GM12875 (cell line): ENCODE results near the gene SEMA3C.

Experiments
- H3K4me3 ChIP-seq: one replicate; pipeline ENCODE4 v1.5.1; 2011; ENCODE audit warnings: low read depth, low read length, control low read depth
- TF ChIP-seq, protein P1 (sequence below): IDR thresholded peaks from 2 replicates; pipeline ENCODE4 v1.5.1; 2011; ENCODE audit warnings: low read depth, mild to moderate bottlenecking, control low read depth, inconsistent platforms, low read length, moderate library complexity, borderline replicate concordance; ENCODE audit not compliant: insufficient read depth

SEMA3C gene

DNA sequence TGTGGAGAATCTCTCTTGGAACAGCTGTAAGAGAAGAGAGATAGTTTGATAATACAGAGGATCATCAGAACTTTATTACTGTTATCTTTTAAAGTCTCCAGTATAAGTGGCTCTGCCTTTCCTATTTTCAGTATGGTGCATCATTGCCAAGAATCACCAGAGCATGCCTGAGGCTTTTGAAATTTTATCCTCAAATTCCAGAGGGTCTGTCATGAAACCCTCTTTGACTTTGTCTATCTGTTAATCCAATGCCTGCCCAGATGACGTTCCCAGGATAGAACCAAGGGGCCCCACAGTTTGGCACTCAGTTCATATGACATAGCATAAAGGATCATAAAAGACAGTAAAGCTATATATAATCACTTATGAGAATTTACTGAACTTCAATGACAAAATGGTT lies 35.3 kb upstream of the SEMA3C start:
- no peak overlapping the region for H3K4me3 ChIP-seq
- TF ChIP-seq, protein P1, sequence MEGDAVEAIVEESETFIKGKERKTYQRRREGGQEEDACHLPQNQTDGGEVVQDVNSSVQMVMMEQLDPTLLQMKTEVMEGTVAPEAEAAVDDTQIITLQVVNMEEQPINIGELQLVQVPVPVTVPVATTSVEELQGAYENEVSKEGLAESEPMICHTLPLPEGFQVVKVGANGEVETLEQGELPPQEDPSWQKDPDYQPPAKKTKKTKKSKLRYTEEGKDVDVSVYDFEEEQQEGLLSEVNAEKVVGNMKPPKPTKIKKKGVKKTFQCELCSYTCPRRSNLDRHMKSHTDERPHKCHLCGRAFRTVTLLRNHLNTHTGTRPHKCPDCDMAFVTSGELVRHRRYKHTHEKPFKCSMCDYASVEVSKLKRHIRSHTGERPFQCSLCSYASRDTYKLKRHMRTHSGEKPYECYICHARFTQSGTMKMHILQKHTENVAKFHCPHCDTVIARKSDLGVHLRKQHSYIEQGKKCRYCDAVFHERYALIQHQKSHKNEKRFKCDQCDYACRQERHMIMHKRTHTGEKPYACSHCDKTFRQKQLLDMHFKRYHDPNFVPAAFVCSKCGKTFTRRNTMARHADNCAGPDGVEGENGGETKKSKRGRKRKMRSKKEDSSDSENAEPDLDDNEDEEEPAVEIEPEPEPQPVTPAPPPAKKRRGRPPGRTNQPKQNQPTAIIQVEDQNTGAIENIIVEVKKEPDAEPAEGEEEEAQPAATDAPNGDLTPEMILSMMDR, result no peak

DNA sequence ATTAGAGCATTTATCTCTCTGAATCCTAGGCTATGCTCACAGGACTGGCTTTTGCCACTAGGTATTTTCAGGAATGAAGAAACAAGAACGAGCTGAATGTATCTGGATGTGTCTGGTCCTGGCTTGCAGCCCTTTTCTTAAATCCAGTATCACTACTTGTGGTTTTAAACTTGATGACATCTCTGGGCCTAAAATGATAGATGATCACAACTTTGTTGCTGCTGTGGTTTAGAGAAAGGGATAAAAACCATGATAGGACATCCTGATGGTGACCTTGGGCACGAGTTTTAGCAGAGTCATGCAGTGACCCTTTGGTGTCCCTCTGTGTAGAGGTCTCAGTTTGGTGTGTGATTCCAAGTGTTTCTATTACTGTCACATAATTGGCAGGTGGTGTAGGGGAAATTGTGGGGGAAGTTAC lies 31.7 kb upstream of the SEMA3C start:
- TF ChIP-seq, protein P1, result no peak
- H3K4me3 ChIP-seq, result no peak overlapping the region

DNA sequence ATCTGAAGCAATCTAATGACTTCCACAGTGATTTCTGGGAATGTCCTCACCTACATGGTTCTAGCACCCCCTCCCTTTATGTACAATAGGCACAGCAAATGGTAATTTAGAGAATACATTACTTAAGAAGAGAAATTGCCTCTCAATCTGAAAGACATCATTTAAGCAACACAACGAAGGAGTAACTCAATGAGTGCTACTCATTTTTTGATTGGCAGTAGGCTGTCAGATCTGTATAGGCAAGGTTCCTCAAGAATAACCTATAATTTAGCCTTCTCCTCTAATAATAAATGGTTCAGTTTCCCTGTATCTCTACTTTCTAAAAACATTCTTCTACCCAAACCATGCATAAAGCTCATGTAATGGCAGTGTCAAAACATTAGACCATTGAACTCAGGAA lies 30.6 kb upstream of the SEMA3C start:
- TF ChIP-seq, protein P1, result no peak
- H3K4me3 ChIP-seq, result no peak overlapping the region

DNA sequence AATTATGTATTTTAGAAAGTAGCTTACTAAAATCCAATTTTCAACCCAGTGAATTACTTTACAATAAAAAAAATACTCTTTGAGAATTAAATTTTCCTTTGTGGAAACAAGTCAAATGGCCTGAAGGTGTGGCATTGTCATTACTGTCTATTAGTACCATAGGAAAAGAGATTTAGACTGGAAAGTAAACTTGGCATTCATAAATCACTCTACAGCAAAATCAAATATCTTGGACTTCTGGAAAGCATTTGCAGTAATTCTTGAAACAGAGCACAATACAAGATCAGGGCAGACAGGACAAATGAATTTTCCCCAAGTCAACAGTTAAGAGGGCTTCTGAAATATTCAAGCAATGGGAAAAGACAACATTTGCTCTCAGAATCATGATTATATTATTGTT lies 28.0 kb upstream of the SEMA3C start:
- TF ChIP-seq, protein P1, result no peak
- no peak overlapping the region for H3K4me3 ChIP-seq

DNA sequence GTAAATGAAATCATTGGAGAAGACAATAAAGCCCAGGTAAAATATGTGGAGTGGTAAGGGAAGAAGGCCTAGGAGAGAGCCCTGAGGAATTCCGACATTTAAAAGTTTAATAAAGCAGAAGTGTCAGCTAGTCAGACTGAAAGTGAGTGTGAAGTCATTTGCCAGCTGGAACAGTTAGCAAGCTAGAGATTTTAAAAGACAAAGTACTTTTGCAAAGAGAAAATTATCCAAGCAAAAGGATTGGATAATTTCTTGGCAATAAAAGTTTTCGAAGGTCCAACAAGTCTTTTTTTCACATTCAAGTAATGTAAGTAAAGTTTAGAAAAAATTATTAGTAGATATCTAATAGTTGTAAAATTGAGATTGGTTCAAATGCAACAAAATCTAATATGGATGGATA lies 27.1 kb upstream of the SEMA3C start:
- TF ChIP-seq, protein P1, result no peak

DNA sequence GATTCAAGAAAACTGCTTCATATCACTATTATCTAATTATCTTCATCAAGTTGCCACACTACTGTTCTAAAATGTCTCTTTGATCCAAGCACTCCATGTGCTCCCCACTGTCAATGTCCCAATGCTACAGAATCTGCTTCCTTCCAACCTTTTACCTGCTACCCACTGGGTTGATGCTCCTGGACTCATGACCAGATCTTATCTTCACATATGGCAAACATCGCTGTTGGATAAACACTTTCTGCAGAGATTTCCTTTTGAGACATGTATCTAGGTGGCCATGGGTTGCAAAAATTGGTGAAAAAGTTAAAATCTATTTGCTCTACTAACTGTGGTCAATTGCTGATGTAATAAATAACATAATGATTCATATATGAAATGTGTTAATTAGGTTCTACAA lies 24.5 kb upstream of the SEMA3C start:
- no peak overlapping the region for H3K4me3 ChIP-seq
- TF ChIP-seq, protein P1, result no peak

More for the DNA sequence above, 27.1 kb upstream of the SEMA3C start:
- no peak overlapping the region for H3K4me3 ChIP-seq

DNA sequence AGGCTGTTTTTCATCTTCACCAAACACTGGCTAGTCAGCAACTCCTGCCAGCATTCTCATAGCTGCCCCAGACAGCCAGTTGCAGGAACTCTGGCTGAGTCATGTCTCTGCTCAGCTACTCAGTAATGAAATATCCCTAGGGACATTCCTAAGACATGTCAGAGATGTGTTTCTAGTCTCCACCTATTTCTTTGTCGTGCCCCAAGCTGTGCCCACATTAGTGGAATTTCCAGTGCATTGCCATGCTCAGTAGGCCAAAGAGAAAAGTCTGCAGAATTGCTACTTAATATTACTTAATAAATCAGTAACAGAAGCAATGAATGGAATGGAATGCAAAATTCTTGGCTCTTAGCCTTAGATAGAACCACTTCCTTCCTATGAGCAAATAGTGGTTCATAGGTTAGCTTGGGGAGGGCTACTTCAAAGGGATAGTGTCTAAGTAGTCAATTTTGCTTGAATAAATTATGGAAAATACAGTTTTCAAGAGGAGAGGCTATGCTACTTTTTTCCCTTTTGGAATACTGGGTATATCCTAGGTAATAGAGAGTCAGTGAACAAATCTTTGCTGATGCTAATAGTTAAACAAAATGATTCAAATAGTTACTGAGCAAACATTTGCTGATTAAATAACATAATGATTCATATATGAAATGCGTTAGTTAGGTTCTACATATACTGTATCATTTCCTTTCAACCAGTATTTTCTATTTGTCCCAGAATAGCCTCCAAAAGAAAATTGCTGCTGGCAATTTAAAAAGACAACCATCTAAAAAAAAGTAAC lies 23.6 kb upstream of the SEMA3C start:
- TF ChIP-seq, protein P1, result no peak
- no peak overlapping the region for H3K4me3 ChIP-seq
